HuH-7 (cell line): ENCODE results near the gene UQCC2.

ENCODE experiments used
- DNase-seq: peaks from one replicate; pipeline ENCODE4 v3.0.0; 2011; ENCODE audit warnings: low spot score

UQCC2 gene

GRCh38 chr6:33744001-33744848, 32.7 kb upstream of the UQCC2 start:
- peak; percentile 88 for DNase-seq

- DNase-seq, result no peak
These were observed 31.3 kb upstream of the UQCC2 start for GRCh38 chr6:33742837-33743236.

- no peak for DNase-seq
These were observed 30.6 kb upstream of the UQCC2 start for GRCh38 chr6:33742092-33742491.

GRCh38 chr6:33740794-33741193, 29.3 kb upstream of the UQCC2 start:
- no peak for DNase-seq

GRCh38 chr6:33740204-33740608, 28.7 kb upstream of the UQCC2 start:
- peak; percentile 46 for DNase-seq

- no peak for DNase-seq
These were observed 28.1 kb upstream of the UQCC2 start for GRCh38 chr6:33739571-33739970.

GRCh38 chr6:33738879-33739278, 27.4 kb upstream of the UQCC2 start:
- DNase-seq, result no peak

GRCh38 chr6:33738153-33738552, 26.7 kb upstream of the UQCC2 start:
- no peak for DNase-seq

GRCh38 chr6:33737267-33738026, 25.9 kb upstream of the UQCC2 start:
- no peak for DNase-seq

GRCh38 chr6:33735216-33735615, 23.7 kb upstream of the UQCC2 start:
- DNase-seq, result no peak

GRCh38 chr6:33733709-33734007, 22.2 kb upstream of the UQCC2 start:
- no peak for DNase-seq

GRCh38 chr6:33732817-33733708, 21.6 kb upstream of the UQCC2 start:
- DNase-seq, result no peak

GRCh38 chr6:33732385-33732784, 20.9 kb upstream of the UQCC2 start:
- DNase-seq, result no peak

- no peak for DNase-seq
These were observed 20.3 kb upstream of the UQCC2 start for GRCh38 chr6:33731751-33732282.

- no peak for DNase-seq
These were observed 19.5 kb upstream of the UQCC2 start for GRCh38 chr6:33731035-33731434.

GRCh38 chr6:33730611-33731010, 19.1 kb upstream of the UQCC2 start:
- no peak for DNase-seq

- DNase-seq, result no peak
These were observed 17.6 kb upstream of the UQCC2 start for GRCh38 chr6:33729059-33729458.

GRCh38 chr6:33728438-33728837, 16.9 kb upstream of the UQCC2 start:
- no peak for DNase-seq

GRCh38 chr6:33727932-33728331, 16.4 kb upstream of the UQCC2 start:
- DNase-seq, result no peak

- DNase-seq, result no peak
These were observed 15.6 kb upstream of the UQCC2 start for GRCh38 chr6:33727126-33727525.

- DNase-seq, result no peak
These were observed 15.2 kb upstream of the UQCC2 start for GRCh38 chr6:33726696-33727095.
